HepG2 (cell line): ENCODE results near the gene RBM34. TPM values are rescaled to one million over a fixed set of nuclear protein-coding genes. Genes with fewer than 3 reads are reported as not detected.
A peak's percentile ranks its signal among the peaks of the same experiment; 100 is the strongest.

Experiments used
- AHR ChIP-seq: IDR thresholded peaks from 2 replicates; pipeline ENCODE4 v1.6.1; 2018; ENCODE audit warnings: missing genetic modification reagents, missing compliant biosample characterization
- ARID5B ChIP-seq: IDR thresholded peaks from 2 replicates; pipeline ENCODE4 v1.4.0; 2020; ENCODE audit warnings: mild to moderate bottlenecking, missing genetic modification reagents
- ARNTL ChIP-seq: sonication (generic); formaldehyde crosslinking; IDR thresholded peaks from 2 replicates; pipeline ENCODE4 v1.4.0; 2020; ENCODE audit warnings: mild to moderate bottlenecking, missing genetic modification reagents
- CBX5 ChIP-seq: sonication (generic); formaldehyde crosslinking; IDR thresholded peaks from 2 replicates; pipeline ENCODE4 v1.4.0; 2020; ENCODE audit warnings: missing genetic modification reagents, borderline replicate concordance
- CHD2 ChIP-seq: IDR thresholded peaks from 2 replicates; pipeline ENCODE4 v1.6.1; 2011; ENCODE audit warnings: low read depth, low read length, improper control_type of control experiment
- DMTF1 ChIP-seq: sonication (generic); formaldehyde crosslinking; IDR thresholded peaks from 2 replicates; pipeline ENCODE4 v1.4.0; 2020; ENCODE audit warnings: mild to moderate bottlenecking, missing genetic modification reagents
- FOXK1 ChIP-seq: sonication (generic); formaldehyde crosslinking; IDR thresholded peaks from 2 replicates; pipeline ENCODE4 v1.4.0; 2020; ENCODE audit warnings: low read depth, missing genetic modification reagents, borderline replicate concordance
- MTA1 ChIP-seq: sonication (generic); formaldehyde crosslinking; IDR thresholded peaks from 2 replicates; pipeline ENCODE4 v1.4.0; 2020; ENCODE audit warnings: missing genetic modification reagents, mild to moderate bottlenecking, borderline replicate concordance
- POLR2AphosphoS2 ChIP-seq: IDR thresholded peaks from 2 replicates; pipeline ENCODE4 v1.6.1; 2011; ENCODE audit warnings: low read depth, low read length, improper control_type of control experiment
- RARA ChIP-seq: IDR thresholded peaks from 2 replicates; pipeline ENCODE4 v1.6.1; 2016; ENCODE audit warnings: missing genetic modification reagents, missing compliant biosample characterization
- SAP130 ChIP-seq: IDR thresholded peaks from 2 replicates; pipeline ENCODE4 v1.6.1; 2016; ENCODE audit warnings: low read depth
- TEAD3 ChIP-seq: optimal IDR thresholded peaks from 2 replicates; pipeline ENCODE3; 2016; ENCODE audit warnings: borderline replicate concordance
- TFDP1 ChIP-seq: IDR thresholded peaks from 2 replicates; pipeline ENCODE4 v1.6.1; 2016; ENCODE audit warnings: missing compliant biosample characterization, missing genetic modification reagents, borderline replicate concordance
- ZBTB25 ChIP-seq: IDR thresholded peaks from 2 replicates; pipeline ENCODE4 v1.6.1; 2018; ENCODE audit warnings: missing genetic modification reagents
- ZMYM3 ChIP-seq: sonication (generic); formaldehyde crosslinking; IDR thresholded peaks from 2 replicates; pipeline ENCODE4 v1.5.1; 2020; ENCODE audit warnings: mild to moderate bottlenecking, missing genetic modification reagents
- ZNF550 ChIP-seq: sonication (generic); formaldehyde crosslinking; IDR thresholded peaks from 2 replicates; pipeline ENCODE4 v1.4.0; 2020; ENCODE audit warnings: mild to moderate bottlenecking, missing genetic modification reagents, borderline replicate concordance
- ZNF580 ChIP-seq: IDR thresholded peaks from 2 replicates; pipeline ENCODE4 v1.6.1; 2016; ENCODE audit warnings: low read depth, borderline replicate concordance
- ZNF724P ChIP-seq: sonication (generic); formaldehyde crosslinking; IDR thresholded peaks from 2 replicates; pipeline ENCODE4 v1.8.0; 2022; ENCODE audit warnings: missing genetic modification reagents, borderline replicate concordance
- polyA plus RNA-seq, 8 experiments: library from polyadenylated mRNA; depleted of rRNA in 3 of 8; stranded (reverse) in 7 of 8; unstranded in 1 of 8; fragments of >200 nt; fragmentation: Illumina TruSeq in 4 of 8; extraction: Trizol in 4 of 8; gene quantifications; 2 replicates each; pipeline versions ENCODE4 v1.2.1 to v1.2.3, GENCODE V29; 2011 to 2016; ENCODE audit warnings: low read depth in 4 of 8, missing spikeins in 1 of 8, mixed read lengths in 1 of 8; ENCODE audit not compliant: insufficient read depth in 1 of 8
- total RNA-seq, 5 experiments: library from RNA; depleted of rRNA; stranded (reverse); fragments of >200 nt; fragmentation: Illumina TruSeq; extraction: Trizol; gene quantifications; 2 replicates each; pipeline ENCODE4 v1.2.3, GENCODE V29; 2016; ENCODE audit warnings: low read depth in 1 of 5

RBM34 gene
- total and polyA plus RNA-seq, 2 of the 13 experiments (the other 11 are each of a cell fraction or from before 2014, with no cell fraction given) = 34.7 to 73.0 TPM

GRCh38 chr1:235128456-235129328, 32.4 kb downstream of the RBM34 start, which contains the start of gene TOMM20 (continued):
- TF ChIP-seq ARID5B (CRISPR knock-in tag) (peak; percentile 79), DMTF1 (CRISPR knock-in tag) (no peak), MTA1 (no peak), POLR2AphosphoS2 (0 out of 2 replicates have a peak, but pooled peaks have one; percentile 52), ZNF550 (CRISPR knock-in tag) (no peak), TEAD3 (CRISPR knock-in tag) (peak; percentile 88), ZMYM3 (CRISPR knock-in tag) (no peak), TFDP1 (CRISPR knock-in tag) (peak; percentile 86), RARA (CRISPR knock-in tag) (peak; percentile 59; the same call in 1 of the 2 replicates), ZNF724P (CRISPR knock-in tag) (0 out of 2 replicates have a peak, but pooled peaks have one; percentile 30), ZNF580 (CRISPR knock-in tag) (peak; percentile 49; the same call in 1 of the 2 replicates), AHR (CRISPR knock-in tag) (peak; percentile 31; the same call in 1 of the 2 replicates), SAP130 (CRISPR knock-in tag) (peak; percentile 96), ZBTB25 (CRISPR knock-in tag) (peak; percentile 76; the same call in 1 of the 2 replicates), CHD2 (no peak), CBX5 (CRISPR knock-in tag) (peak; percentile 66; the same call in 1 of the 2 replicates), FOXK1 (CRISPR knock-in tag) (peak; percentile 76; the same call in 1 of the 2 replicates), ARNTL (peak; percentile 89)
